GM10266 (cell line): ENCODE data around the gene SPRR2D.

Source experiments
- DNase-seq: peaks from one replicate; pipeline ENCODE4 v3.0.0; 2012; ENCODE audit errors: extremely low spot score
- CTCF ChIP-seq: IDR thresholded peaks from 2 replicates; pipeline ENCODE4 v1.5.1; 2012; ENCODE audit warnings: mild to moderate bottlenecking, low read depth; ENCODE audit not compliant: control insufficient read depth, insufficient read depth; ENCODE audit errors: missing control alignments

The SPRR2D gene

GRCh38 chr1:153040950-153041631 lies at the start of gene SPRR2D:
Gene SPRR2D, minus strand, starts transcription at chr1:153041120. Its CDS starts 774 bp downstream, at chr1:153040346.
- TF ChIP-seq CTCF, result no peak
- DNase-seq, result no peak

- TF ChIP-seq CTCF, result no peak
- DNase-seq, result no peak
Measured at GRCh38 chr1:153087652-153088051, 46.7 kb upstream of the SPRR2D start.

GRCh38 chr1:153081736-153082135 lies 40.8 kb upstream of the SPRR2D start:
- TF ChIP-seq CTCF, result no peak
- no peak for DNase-seq

- TF ChIP-seq CTCF, result no peak
- no peak for DNase-seq
Measured at GRCh38 chr1:153072806-153073726, 32.1 kb upstream of the SPRR2D start.

- TF ChIP-seq CTCF, result no peak
- no peak for DNase-seq
Measured at GRCh38 chr1:153071511-153071910, 30.6 kb upstream of the SPRR2D start, which contains the start of gene SPRR2B. Gene SPRR2B, minus strand, starts transcription at chr1:153071611. Its CDS starts 772 bp downstream, at chr1:153070839.

GRCh38 chr1:153070243-153070642 lies 29.3 kb upstream of the SPRR2D start:
- DNase-seq, result no peak

More at GRCh38 chr1:153070243-153070642, 29.3 kb upstream of the SPRR2D start:
- no peak for TF ChIP-seq CTCF
